Activated CD4-positive, alpha-beta T cell treated with anti-CD3 and anti-CD28 coated beads for 1 hour (primary cell): ENCODE results near the gene SRXN1.
"Not testable (repeated sequence)": the region's sequence is repeated elsewhere in the genome, so short reads cannot be mapped to it uniquely, and the experiment has no call there.

Source experiments
- DNase-seq: peaks from one replicate; pipeline ENCODE4 v3.0.0-alpha.2; 2020

SRXN1 gene

DNA sequence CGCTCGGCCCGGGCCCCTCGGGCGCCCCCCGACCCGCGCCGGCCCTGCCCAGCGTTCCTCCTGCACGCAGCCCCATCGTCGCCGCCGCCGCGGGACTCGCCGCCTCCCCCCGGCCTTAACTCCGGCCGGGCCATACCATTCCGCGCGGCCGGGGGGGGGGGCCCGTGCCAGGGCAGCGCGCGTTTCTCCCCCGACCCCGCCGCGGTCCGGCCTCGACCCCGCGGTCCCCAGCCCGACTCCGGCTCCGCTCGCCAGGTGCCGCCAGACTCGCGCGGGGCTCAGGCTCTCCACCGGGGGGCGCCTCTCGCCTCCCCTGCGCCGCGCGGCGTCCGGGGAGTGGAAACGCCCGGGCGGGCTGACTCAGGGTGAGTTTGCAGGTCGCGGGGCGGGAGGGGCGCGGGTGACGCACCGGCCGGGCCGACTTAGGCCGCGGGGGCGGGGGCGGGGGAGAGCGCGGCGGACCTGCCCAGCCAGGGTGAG, at the start of gene SRXN1:
Gene SRXN1 (minus strand): TSS at position 91 of the 480 bp plus-strand sequence. CDS start 15 bp downstream, at position 76.
- DNase-seq, result peak; percentile 69

DNA sequence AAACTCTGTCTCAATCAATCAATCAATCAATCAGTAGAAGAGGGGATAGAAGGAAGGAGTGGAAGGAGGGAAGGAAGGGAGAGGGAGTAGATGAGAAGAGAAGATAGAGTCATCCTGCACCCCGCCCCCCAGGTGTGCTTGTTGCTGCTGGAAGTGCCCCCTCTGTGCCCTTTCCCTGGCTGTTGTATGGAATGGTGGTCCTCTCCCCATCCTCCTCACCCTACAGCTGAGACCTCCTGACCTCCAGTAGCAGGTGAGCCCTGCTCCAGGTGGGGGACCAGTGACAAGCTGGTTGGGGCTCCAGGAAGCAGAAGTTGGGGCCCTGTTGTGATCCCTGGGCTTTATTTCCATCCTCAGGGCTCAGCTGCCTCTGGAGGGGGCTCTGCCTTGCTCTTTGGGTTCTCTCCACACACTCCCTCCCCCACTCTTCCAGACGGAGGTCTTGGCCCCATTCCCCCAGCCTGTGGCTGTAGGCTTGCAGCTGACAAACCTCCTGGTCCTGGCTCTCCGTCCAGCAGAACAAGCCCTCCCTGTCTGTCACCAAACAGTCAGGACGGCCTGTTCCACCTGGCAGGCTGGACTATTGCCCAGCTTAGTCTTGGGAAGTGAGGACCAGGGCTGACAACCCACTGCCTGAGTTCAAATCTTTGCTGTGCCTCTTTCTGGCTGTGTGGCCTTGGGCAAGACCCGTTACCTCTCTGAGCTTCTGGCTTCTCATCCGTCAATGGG, 48.6 kb upstream of the SRXN1 start:
- no peak for DNase-seq

DNA sequence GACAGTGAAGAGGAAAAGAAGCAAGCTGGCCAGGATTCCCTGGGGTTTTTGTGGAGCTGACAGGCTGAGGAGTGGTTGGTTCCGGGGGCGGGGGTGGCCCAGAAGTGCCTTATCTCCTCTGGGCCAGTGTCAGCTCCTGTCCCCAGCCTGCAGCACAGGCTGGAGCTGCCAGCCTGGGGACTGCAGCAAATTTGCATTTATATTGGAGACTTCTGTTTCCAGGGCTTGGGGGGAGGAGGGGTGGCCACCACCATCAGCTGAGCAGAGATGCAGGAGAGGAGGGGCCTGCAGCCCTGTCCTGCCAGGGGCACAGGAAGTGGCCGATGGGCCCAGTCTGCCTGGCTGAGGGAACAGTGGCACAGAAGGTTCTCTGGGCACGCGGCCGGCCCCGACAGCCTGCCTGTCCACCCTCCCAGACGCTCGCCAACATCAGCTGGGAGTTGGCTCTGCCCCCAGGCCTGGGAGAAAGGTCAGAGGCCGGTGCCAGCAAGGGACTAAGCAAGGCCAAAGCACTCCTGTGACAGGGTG, 46.9 kb upstream of the SRXN1 start:
- no peak for DNase-seq

DNA sequence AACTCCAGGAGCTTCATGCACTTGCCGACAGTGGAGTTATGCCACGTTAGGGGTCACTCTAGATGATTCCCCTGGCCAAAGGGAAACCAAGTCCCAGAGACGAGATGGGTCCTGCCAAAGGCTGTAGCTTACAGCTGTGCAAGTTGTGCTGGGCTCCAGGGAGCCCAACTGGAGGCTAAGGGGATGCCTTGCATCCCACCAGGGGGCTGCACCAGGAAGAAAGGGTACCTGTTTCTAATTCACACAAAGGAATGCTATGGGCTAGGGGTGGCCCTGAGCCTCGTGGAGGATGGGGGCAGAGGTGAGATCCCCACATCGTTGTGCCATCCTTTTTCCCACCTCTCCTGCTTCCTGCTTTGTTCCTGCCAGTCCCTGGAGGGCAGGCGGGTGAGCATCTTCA, 46.3 kb upstream of the SRXN1 start:
- DNase-seq, result no peak

DNA sequence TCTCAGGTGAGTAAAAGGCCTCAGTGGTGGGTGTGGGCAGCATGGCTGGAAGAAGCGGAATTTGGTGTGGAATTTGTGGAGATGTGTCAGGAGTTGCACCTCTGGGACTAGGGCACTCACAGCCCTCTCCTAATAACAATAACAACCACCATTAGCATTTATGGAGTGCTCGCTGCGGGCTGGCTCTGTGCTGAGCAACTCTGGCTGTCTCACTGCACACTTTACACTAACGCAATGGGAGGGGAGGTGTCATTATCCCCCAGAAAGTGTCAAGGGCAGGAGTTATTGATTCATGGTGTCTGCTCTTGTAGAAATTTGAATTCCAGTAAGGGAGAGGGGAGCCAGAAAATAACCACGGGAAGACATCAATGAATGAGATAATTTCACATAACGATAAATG, 45.3 kb upstream of the SRXN1 start:
- DNase-seq, result no peak

DNA sequence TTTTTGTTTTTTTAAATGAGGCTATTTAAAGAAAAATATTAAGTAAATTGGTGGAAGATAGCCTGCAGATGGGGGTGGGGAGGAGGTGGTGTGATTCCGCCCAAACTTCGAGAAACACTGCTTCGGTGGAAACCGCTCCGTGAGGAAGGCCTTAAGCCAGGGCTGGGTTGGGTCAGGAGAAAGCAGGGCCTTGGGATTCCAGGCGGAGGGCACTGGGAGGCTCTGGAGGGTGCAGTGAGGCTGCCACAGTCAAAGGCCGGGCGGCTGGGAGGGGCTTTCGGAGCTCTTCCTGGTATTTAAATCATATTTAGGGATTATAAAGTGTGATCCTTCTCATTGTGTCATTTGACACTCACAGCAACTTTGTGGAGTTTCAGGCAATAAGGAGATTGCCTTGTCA, 44.8 kb upstream of the SRXN1 start:
- DNase-seq, result no peak

DNA sequence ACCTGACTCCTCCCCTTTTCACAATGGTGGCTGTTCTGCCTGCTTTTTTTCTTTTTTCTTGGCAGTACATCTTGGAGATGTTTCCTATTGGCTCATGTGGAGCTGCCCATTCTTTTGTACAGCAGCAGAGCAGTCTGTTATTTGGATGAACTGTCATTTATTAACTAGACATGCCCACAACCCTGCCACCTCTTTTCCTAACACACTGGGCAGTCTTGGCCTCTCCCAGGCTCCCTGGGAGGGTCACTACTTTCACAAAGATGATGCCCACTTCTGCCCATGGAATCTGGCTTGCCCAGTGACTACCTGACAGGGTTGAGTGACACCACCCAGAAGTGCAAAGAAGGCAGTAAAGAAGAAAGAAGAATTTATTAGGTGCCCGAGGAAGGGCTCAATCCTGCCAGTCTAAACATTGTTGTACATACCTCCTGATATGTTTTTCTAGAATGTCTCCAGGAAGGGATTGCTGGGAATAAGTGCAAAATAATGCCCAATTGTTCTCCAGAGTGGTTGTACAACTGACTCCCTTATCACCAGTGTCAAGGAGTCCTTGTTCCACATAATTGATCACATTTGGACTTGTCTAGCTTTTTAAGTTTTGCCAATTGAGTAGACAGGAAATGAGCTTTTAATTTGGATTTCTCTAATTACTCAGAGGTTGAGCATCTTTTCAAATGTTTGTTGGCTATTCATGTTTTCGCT, 42.3 kb upstream of the SRXN1 start:
- DNase-seq, result no peak

DNA sequence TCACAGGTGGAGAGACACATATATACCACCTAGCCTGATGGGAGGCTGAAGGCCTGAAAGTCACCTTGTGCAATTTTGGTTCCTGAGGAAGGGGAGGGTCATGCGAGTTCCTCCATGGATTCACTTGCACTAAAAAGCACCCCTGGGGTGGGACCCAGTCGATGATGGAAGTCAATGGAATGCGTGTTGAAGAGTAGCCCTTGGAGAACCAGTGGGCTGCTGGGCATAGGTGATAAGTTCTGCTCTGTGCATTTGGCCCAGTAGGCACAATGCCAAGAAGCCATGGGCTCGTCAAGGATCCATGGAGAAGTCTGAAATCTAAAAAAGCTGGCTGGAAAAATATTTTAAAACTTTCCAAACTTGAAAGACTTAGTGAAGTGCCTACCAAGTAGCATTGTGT, 41.5 kb upstream of the SRXN1 start:
- no peak for DNase-seq

DNA sequence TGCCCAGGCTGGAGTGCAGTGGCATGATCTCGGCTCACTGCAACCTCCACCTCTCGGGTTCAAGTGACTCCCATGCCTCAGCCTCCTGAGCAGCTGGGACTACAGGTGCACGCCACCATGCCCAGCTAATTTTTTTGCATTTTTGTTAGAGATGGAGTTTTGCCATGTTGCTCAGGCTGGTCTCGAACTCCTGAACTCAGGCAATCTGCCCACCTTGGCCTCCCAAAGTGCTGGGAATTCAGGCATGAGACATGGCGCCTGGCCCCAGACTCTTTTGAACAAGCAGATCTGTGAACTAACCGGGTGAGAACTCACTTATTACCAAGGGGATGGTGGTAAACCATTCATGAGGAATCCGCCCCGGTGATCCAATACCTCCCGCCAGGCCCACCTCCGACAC, 40.8 kb upstream of the SRXN1 start:
- not testable (repeated sequence) for DNase-seq

DNA sequence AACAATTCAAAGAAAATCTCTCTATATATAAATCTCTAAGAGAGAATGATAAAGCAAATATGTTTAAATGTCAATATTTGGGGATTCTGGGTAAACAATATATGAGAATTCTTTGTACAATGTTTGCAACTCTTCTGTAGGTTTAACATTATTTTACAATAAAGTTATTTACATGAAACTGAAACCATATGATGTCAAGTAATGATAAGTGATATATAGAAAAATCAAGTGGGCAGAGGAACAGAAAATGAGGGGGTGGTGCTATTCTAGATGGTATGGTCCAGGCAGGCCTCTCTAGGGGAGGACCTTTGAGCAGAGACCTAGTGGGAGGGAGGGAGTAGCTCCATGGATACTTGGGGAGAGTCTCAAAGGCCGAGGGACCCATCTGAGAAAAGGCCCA, 39.0 kb upstream of the SRXN1 start:
- no peak for DNase-seq

DNA sequence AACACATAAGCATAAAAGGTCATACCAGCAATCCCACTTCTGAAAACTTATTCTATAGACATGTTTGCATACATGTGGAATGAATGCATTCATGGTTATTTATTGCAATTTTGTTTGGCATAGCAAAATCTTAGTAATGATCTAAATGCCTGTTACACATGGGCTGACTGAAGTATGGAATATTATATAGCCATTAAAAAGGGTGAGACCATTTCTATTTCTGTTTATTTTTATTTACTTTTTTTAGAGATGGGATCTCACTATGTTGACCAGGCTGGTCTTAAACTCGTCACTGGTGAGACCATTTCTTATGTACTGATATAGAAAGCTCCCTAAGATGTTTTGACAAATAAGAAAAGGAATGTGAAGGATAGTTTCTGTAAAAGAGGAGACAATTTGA, 36.9 kb upstream of the SRXN1 start:
- DNase-seq, result no peak

DNA sequence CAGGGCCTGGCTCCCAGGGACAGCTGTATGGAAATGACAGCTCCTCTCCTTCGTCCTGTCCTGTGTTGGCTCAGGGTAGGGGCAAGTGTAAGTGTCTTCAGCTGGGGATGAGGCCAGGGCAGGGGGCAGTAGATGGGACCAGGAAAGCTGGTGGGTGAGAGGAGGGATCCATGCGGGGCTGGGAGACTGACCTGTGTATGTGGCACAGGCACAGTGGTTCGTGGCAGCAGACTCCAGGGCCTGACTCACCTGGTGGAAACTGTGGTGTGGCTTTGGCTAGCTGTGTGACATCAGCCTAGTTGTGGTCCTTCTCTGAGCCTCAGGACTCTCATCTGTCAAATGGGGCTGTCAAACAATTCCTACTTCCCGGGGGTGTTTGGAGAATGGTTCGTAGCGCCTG, 36.3 kb upstream of the SRXN1 start:
- DNase-seq, result no peak

DNA sequence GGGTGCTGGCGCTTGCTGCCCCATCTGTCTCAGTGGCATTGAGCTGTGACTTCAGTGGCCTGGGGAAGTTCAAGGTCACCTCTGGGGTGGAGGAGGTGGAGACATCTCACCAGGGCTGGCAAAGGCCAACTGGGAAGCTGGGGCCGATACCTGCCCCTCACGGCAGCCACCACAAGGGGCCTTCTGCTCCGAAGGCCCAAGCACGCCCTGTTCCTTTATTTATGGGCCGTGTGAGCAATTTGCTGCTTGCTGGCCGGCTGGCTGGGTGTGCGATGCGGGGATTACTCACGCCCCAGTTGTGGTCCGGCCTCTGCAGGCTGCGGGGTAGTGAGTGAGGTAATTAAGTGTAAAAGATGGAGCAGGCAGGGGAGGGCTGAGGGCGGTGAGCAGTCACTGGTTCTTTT, 35.8 kb upstream of the SRXN1 start:
- DNase-seq, result no peak

DNA sequence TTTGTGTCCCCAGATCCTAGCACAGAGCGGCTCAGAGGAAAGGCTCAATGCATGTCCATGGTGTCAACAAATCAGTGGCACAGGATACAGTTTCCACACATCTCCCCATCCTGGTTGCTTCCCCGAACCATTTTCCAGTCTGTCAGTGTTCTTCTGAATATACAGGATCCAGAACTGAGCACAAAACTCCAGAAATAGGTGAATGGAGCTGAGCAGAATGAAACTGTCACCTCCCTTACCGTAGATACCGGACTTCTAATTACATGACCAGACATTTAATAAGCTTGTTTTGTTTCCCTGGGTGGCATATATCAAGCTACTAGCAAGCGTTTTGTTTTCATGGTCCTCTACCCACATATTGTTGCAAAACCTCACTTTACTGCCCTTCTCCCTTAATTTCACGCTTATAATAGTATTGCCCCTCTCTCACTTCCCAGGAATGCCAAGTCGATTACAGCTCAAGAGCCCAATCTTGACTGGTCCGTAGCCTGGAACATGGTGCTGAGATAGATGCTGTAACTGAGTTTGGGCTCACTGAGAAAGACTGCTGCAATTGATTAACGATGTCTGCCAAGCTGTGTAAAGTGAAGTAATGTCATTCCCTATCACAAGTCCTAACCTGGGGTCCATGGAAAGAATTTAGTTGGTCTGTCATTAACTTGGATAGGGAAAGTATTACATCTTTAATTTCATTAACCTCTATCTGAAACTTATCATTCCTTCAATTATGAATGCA, 34.6 kb upstream of the SRXN1 start:
- DNase-seq, result no peak

DNA sequence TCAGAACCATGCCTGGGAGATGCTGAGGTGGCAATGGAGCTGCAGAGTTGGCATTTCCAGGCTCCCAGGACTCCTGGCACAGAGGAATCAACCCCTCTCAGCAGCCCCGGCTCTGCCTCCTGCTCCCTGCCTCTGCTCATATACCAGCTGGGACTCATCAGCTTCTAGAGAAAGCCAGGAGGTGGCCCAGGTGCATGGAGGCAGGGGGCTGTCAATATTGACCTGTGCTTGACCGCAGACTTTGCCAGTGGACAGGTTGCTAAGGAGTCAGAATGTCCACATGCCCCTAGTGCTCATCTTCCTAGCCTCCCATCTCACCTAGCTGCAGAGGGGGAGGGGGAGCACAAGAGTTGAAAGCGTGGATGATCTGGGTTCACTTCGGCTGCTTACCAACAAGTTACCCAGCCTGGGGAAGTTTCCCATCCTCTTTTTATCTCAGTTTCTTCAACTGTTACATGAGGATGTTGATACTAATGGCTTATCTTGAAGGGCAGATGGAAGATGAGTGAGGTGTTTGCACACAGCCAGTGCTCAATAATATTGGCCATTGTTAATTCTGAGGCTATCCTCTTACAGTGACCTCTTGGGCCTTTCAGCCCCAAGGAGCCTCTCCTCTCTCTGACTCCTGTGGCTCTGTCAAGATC, 31.8 kb upstream of the SRXN1 start:
- DNase-seq, result no peak

DNA sequence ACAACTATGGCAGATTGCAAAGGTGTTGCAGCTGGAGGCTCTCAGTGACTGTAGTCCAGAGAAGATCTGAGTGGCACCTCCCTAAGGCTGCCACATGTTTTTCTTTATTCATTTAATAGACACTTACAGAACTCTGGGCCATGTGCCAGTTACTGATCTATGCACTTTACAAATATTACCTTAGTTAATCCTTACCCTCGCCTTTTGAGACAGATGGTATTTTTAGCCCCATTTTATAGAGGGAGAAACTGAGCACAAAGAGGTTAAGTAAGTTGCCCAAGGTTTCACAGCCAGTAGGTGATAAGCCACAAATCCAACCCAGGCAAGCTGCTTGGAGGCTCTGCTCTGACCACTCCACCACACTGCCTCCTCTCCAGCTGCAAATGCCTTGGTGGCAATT, 29.1 kb upstream of the SRXN1 start:
- DNase-seq, result no peak

DNA sequence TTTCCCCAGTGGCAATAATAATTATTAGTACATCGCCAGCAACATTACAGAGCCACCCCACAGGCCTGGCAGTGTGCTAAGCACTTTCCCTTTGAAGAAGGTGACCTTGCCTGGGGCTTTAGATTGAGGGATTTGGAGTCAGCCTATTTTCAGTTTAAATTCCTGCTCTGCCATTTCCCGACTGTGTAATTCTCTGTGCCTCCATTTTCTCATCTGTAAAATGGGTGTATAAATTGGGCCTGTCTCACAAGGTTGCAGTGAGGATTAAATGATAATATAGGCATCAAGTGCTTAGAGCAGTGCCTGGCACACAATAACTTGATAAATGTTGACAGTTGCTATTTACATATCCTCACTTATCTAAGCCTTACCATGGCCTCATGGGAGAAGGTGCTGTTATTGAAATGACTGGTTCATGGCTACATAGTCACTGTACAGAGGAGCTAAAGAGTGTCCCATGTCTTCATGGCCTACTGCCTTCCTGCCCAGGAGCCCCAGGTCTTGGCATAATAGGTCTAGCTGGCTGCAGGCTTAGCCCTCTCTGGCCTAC, 27.7 kb upstream of the SRXN1 start:
- DNase-seq, result no peak

DNA sequence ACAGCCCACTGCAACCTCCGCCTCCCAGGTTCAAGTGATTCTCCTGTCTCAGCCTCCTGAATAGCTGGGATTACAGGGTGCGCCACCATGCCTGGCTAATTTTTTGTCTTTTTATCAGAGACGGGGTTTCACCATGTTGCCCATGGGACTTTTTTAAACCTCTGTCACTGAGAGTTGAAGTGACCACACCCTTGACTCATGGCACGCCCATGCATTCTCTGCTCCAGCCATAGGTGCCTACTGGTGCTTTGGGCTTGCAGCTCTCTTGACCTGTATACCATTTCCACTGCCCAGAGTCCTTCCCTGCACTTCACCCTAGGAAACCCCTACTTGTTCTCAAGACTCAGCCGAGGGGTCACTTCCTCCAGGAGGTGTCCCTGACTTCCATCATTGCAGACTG, 25.0 kb upstream of the SRXN1 start:
- no peak for DNase-seq

DNA sequence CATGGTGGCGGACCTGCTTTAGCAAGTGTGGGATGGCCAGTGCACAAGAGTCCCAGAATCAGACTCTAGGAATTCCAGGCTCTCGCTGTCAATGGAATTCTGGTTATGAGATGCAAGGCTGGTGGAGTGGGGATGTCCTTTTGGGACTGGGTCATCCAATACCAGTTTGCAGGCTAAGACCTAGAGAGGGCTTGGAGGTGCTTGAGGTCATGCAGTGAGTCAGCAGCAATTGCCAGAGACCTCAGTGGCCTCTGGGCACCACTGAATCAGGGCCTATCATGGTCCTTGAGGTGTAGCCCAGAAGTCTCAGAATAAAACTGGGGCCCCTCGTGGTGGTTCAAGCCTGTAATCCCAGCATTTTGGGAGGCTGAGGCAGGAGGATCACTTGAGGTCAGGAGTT, 24.0 kb upstream of the SRXN1 start:
- no peak for DNase-seq

DNA sequence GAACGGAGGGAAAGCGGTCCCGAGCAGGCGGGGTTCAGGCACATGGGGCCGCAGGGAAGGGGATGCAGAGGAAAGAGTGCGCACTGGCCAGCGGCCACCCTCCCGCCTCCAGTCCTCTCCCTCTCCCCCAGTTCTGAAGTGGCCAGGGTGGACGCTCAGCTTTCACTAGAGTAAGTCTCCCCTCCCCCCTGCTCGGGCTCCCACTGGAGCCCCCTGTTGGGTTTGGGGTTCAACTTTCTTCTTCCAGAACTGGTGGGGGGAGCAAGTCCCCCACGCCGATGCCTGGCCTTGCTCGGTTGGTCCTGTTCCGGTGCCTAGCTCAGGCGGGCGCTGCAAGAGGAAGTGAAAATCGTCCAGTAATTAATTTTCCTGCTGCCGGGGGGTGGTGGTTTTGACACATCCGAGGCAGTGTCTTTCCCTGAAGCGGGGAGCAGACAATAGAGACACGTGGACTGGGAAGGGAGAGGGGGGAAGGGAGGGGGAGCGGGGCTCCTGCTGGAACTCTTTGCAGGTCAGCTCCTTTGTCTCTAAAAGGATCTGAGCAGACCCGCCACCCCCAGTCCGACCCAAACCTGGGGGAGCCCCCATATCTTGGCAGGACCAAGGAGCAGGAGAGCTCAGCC, 23.4 kb upstream of the SRXN1 start:
- DNase-seq, result no peak

DNA sequence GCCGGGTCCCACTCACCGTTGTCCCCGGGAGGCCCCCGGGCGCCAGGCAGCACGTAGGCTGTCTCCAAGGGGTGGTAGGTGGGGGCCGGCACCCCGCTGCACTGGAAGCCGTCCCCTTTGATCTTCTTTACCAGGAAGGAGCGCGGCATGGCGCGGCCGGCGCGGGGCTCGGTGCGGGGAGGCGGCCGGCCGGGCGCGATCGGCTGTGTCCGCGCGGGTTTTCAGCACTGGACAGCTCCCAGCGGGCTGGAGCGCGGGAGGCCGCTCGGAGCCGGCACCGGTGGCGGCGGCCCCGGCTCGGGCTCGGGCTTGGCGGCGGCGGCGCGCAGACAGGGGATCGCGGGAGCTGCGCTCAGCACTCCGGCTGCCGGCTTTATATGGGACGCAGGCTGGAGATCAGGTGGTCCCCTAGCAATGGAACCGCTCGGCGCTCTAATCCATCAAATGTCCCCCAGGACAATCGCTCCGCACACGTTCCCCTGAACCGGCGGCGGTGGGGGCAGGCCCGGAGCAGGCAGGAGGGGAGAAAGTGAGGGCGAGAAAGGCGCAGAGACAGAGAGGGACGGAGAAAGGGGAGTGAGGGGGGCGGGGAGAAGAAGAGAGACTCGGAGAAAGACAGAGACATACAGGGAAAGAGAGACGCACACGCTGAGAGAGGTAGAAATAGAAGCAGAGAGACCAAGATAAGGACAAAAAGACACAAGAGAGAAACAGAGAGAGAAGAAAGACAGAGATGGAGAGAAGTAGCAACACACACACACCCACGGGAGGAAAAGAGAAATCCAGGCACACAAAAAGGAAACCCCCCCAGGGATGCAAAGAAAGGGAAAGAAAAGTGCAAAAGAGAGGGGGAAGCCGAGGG, 22.7 kb upstream of the SRXN1 start, which contains the start of gene SCRT2:
Gene SCRT2 (minus strand): TSS at position 350 of the 862 bp plus-strand sequence. CDS start 201 bp downstream, at position 149.
- DNase-seq, result peak; percentile 45
